ENCODE results near the gene UGT1A10.

DNA sequence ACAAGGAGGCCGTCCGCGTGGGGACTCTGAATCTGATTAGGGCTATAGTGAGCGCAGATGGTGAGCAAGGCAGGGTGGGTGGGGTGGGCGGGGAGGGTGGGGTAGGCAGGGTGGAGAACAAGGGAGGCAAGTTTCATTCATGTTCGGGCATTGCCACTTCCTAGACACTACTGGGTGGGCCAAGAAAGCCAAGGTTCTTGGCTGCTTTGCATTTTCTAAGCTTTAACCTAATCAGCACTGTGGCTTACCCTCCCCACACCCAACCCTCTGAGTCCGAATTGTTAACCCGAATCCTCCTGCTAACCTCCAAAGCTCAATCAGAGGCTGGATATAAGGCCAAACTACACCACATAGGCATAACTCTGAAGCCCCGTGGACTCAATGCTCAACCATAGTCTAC, 160.0 kb downstream of the UGT1A10 start:
- TF ChIP-seq, protein P1, sequence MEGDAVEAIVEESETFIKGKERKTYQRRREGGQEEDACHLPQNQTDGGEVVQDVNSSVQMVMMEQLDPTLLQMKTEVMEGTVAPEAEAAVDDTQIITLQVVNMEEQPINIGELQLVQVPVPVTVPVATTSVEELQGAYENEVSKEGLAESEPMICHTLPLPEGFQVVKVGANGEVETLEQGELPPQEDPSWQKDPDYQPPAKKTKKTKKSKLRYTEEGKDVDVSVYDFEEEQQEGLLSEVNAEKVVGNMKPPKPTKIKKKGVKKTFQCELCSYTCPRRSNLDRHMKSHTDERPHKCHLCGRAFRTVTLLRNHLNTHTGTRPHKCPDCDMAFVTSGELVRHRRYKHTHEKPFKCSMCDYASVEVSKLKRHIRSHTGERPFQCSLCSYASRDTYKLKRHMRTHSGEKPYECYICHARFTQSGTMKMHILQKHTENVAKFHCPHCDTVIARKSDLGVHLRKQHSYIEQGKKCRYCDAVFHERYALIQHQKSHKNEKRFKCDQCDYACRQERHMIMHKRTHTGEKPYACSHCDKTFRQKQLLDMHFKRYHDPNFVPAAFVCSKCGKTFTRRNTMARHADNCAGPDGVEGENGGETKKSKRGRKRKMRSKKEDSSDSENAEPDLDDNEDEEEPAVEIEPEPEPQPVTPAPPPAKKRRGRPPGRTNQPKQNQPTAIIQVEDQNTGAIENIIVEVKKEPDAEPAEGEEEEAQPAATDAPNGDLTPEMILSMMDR (IDR thresholded peaks at IDR 0.05; ENCODE audit: low read depth, low read length, poor library complexity, severe bottlenecking), result no peak
- no peak for TF ChIP-seq EZH2phosphoT487 (IDR thresholded peaks at IDR 0.05; ENCODE audit: borderline replicate concordance, low read length)

Measured in DOHH2 (cell line).